ENCODE results near the gene MYZAP.

The MYZAP gene

DNA sequence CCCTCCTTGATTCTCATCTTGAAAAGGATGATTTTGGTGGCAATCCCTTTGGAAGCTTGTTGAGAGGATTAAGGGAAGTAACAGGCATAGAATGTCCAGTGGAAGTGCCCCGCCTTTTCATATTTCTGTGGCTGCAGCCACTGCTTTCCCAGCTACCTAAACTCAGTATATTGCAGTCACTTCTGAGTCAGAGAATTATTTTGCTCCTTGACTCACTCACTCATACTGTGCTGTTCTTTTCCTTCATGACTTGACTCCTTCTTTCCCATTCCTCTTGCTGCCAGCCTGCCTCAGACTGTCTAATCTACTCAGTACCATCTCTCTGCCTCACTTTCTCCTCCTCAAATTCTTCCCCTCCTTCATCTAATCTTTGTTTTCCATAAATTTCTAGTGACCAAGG lies 88.3 kb downstream of the MYZAP start:
- H3K4me2 ChIP-seq (ENCODE audit: low read depth, low read length, poor library complexity, severe bottlenecking), result no peak overlapping the region
- no peak for TF ChIP-seq CTCF (conservative IDR thresholded peaks at IDR 0.05; ENCODE audit: low read length)
- TF ChIP-seq EZH2phosphoT487 (IDR thresholded peaks at IDR 0.05; ENCODE audit: borderline replicate concordance), result no peak
- no peak overlapping the region for H3K4me3 ChIP-seq (ENCODE audit: low read length, poor library complexity, severe bottlenecking)
- H2AFZ ChIP-seq (ENCODE audit: low read length), result peak overlapping the region; percentile 18; the same call in 1 of the 2 replicates
- H3K4me1 ChIP-seq (ENCODE audit: insufficient read depth, low read length, poor library complexity, severe bottlenecking), result no peaks in the 10 kb centered on the region
- no peak overlapping the region for H3K9ac ChIP-seq (ENCODE audit: low read depth, low read length, poor library complexity, severe bottlenecking)
- H3K9me2 ChIP-seq (replicated peaks; ENCODE audit: low read depth, low read length), result no peaks in the 10 kb centered on the region
- H3K27me3 ChIP-seq (ENCODE audit: insufficient read depth, low read length, poor library complexity, severe bottlenecking), result peaks cover 12% of the 10 kb centered on the region
- H3K9me3 ChIP-seq (ENCODE audit: insufficient read depth, low read depth, low read length), result no peaks in the 10 kb centered on the region
- no peaks in the 10 kb centered on the region for H3K79me2 ChIP-seq (ENCODE audit: insufficient read depth, low read length)
- H4K20me1 ChIP-seq (ENCODE audit: insufficient read depth, low read length, poor library complexity, severe bottlenecking), result no peaks in the 10 kb centered on the region
- H3F3A ChIP-seq (ENCODE audit: low read depth), result no peaks in the 10 kb centered on the region
- H3K36me3 ChIP-seq (ENCODE audit: insufficient read depth, low read length), result no peaks in the 10 kb centered on the region

DNA sequence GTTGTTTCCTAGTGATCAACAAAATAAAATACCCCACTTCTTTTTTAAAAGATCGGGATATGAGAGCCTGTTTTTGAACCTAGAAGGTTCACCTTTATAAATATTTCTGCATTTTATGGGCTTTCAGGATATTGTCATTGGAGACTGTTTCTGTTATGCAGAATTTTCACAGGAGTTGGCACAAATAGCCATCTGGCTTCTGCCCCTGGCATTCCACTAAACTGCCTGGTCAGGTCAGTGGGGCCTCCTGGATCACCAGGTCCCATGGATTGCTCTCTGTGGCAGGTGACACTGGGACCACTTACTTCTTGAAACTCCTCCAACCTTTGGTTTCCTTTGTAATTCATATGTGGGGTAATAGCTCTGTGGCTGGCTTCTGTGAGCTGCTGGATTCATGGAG lies 89.3 kb downstream of the MYZAP start:
- Histone ChIP-seq H3K79me2 (ENCODE audit: insufficient read depth, low read length) (no peaks in the 10 kb centered on the region), H3K4me2 (ENCODE audit: low read depth, low read length, poor library complexity, severe bottlenecking) (no peak overlapping the region), H3K9me2 (replicated peaks; ENCODE audit: low read depth, low read length) (no peaks in the 10 kb centered on the region), H4K20me1 (ENCODE audit: insufficient read depth, low read length, poor library complexity, severe bottlenecking) (no peaks in the 10 kb centered on the region), H2AFZ (ENCODE audit: low read length) (no peak overlapping the region), H3K9ac (ENCODE audit: low read depth, low read length, poor library complexity, severe bottlenecking) (no peak overlapping the region), H3K4me3 (ENCODE audit: low read length, poor library complexity, severe bottlenecking) (no peak overlapping the region), H3K4me1 (ENCODE audit: insufficient read depth, low read length, poor library complexity, severe bottlenecking) (no peaks in the 10 kb centered on the region), H3K27me3 (ENCODE audit: insufficient read depth, low read length, poor library complexity, severe bottlenecking) (peaks cover 6% of the 10 kb centered on the region), H3K36me3 (ENCODE audit: insufficient read depth, low read length) (no peaks in the 10 kb centered on the region), H3K9me3 (ENCODE audit: insufficient read depth, low read depth, low read length) (no peaks in the 10 kb centered on the region), H3F3A (ENCODE audit: low read depth) (no peaks in the 10 kb centered on the region)
- TF ChIP-seq EZH2phosphoT487 (IDR thresholded peaks at IDR 0.05; ENCODE audit: borderline replicate concordance) (no peak), CTCF (conservative IDR thresholded peaks at IDR 0.05; ENCODE audit: low read length) (no peak)

DNA sequence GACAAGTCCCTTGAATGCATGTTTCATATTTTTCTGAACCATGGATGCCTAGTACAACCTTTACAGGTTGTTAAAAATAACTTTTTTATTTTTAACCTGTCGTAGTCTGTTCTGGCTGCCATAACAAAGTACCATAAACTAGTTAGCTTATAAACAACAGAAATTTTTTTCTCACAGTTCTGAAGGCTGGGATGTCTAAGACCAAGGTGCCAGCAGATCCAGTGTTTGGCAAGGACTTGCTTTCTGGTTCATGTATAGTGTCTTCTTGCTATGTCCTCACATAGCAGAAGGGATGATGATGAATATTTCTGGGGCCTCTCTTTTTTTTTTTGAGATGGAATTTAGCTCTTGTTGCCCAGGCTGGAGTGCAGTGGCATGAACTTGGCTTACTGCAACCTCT lies 91.8 kb downstream of the MYZAP start:
- no peak for TF ChIP-seq CTCF (conservative IDR thresholded peaks at IDR 0.05; ENCODE audit: low read length)

More for the DNA sequence above, 91.8 kb downstream of the MYZAP start:
- Histone ChIP-seq H2AFZ (ENCODE audit: low read length) (no peak overlapping the region), H3F3A (ENCODE audit: low read depth) (no peaks in the 10 kb centered on the region), H3K27me3 (ENCODE audit: insufficient read depth, low read length, poor library complexity, severe bottlenecking) (peaks cover 6% of the 10 kb centered on the region), H3K4me2 (ENCODE audit: low read depth, low read length, poor library complexity, severe bottlenecking) (no peak overlapping the region), H3K9me3 (ENCODE audit: insufficient read depth, low read depth, low read length) (no peaks in the 10 kb centered on the region), H3K36me3 (ENCODE audit: insufficient read depth, low read length) (no peaks in the 10 kb centered on the region), H4K20me1 (ENCODE audit: insufficient read depth, low read length, poor library complexity, severe bottlenecking) (no peaks in the 10 kb centered on the region), H3K4me1 (ENCODE audit: insufficient read depth, low read length, poor library complexity, severe bottlenecking) (no peaks in the 10 kb centered on the region), H3K79me2 (ENCODE audit: insufficient read depth, low read length) (no peaks in the 10 kb centered on the region), H3K9me2 (replicated peaks; ENCODE audit: low read depth, low read length) (no peaks in the 10 kb centered on the region), H3K9ac (ENCODE audit: low read depth, low read length, poor library complexity, severe bottlenecking) (no peak overlapping the region), H3K4me3 (ENCODE audit: low read length, poor library complexity, severe bottlenecking) (no peak overlapping the region)

All from Loucy (cell line).